SK-N-SH treated with all-trans-retinoic acid at 6 μM for 48 hours (cell line): ENCODE data around the gene WWC1.

Experiments used
- ATAC-seq: fragments of 200-7000 bp; cut with Tn5 transposase; 3 replicates; pipeline ENCODE4 v1.9.1; 2020; ENCODE audit warnings: mild to moderate bottlenecking, moderate library complexity
- ARNTL ChIP-seq: fragments of 450-650 bp; formaldehyde crosslinking; IDR thresholded peaks from 2 replicates; pipeline ENCODE4 v1.5.0; 2020; ENCODE audit warnings: low read depth, mild to moderate bottlenecking, moderate library complexity, borderline replicate concordance
- BACH2 ChIP-seq: fragments of 250-450 bp; sonication (Bioruptor Pico); IDR thresholded peaks from 2 replicates; pipeline ENCODE4 v1.9.0; 2021; ENCODE audit warnings: mild to moderate bottlenecking, borderline replicate concordance
- CREB5 ChIP-seq: fragments of 250-450 bp; sonication (Bioruptor Pico); IDR thresholded peaks from 2 replicates; pipeline ENCODE4 v1.5.1; 2020; ENCODE audit warnings: low read depth, mild to moderate bottlenecking, moderate library complexity
- CSDC2 ChIP-seq: fragments of 250-450 bp; sonication (Bioruptor Pico); IDR thresholded peaks from 2 replicates; pipeline ENCODE4 v1.5.0; 2020; ENCODE audit warnings: mild to moderate bottlenecking, moderate library complexity
- CSRNP3 ChIP-seq: fragments of 250-450 bp; sonication (Bioruptor Pico); IDR thresholded peaks from 2 replicates; pipeline ENCODE4 v1.5.1; 2021; ENCODE audit warnings: mild to moderate bottlenecking, moderate library complexity
- GLIS3 ChIP-seq: fragments of 250-450 bp; sonication (Bioruptor Pico); IDR thresholded peaks from 2 replicates; pipeline ENCODE4 v1.5.0; 2020; ENCODE audit warnings: mild to moderate bottlenecking, moderate library complexity
- ISL1 ChIP-seq: fragments of 250-450 bp; sonication (Bioruptor Pico); IDR thresholded peaks from 2 replicates; pipeline ENCODE4 v2.1.2; 2022; ENCODE audit warnings: mild to moderate bottlenecking, moderate library complexity
- OSR1 ChIP-seq: fragments of 250-450 bp; sonication (Bioruptor Pico); IDR thresholded peaks from 2 replicates; pipeline ENCODE4 v1.8.0; 2022; ENCODE audit warnings: moderate library complexity, mild to moderate bottlenecking, inconsistent platforms
- PATZ1 ChIP-seq: fragments of 250-450 bp; sonication (Bioruptor Pico); IDR thresholded peaks from 2 replicates; pipeline ENCODE4 v1.8.0; 2020; ENCODE audit warnings: mild to moderate bottlenecking, moderate library complexity, borderline replicate concordance
- PPARA ChIP-seq: fragments of 250-450 bp; sonication (Bioruptor Pico); IDR thresholded peaks from 2 replicates; pipeline ENCODE4 v1.5.0; 2020; ENCODE audit warnings: mild to moderate bottlenecking, borderline replicate concordance
- RARB ChIP-seq: fragments of 250-450 bp; sonication (Bioruptor Pico); IDR thresholded peaks from 2 replicates; pipeline ENCODE4 v1.8.0; 2021; ENCODE audit warnings: mild to moderate bottlenecking, moderate library complexity
- TCF4 ChIP-seq: fragments of 250-450 bp; sonication (Bioruptor Pico); IDR thresholded peaks from 2 replicates; pipeline ENCODE4 v1.8.0; 2021; ENCODE audit warnings: mild to moderate bottlenecking, moderate library complexity, borderline replicate concordance
- TOX ChIP-seq: fragments of 250-450 bp; sonication (Bioruptor Pico); IDR thresholded peaks from 2 replicates; pipeline ENCODE4 v1.8.0; 2021; ENCODE audit warnings: mild to moderate bottlenecking, moderate library complexity, borderline replicate concordance
- TSHZ2 ChIP-seq: fragments of 250-450 bp; sonication (Bioruptor Pico); IDR thresholded peaks from 2 replicates; pipeline ENCODE4 v1.5.0; 2020; ENCODE audit warnings: mild to moderate bottlenecking, moderate library complexity
- ZC3H10 ChIP-seq: fragments of 250-450 bp; sonication (Bioruptor Pico); IDR thresholded peaks from 2 replicates; pipeline ENCODE4 v1.5.1; 2021; ENCODE audit warnings: mild to moderate bottlenecking, moderate library complexity
- ZNF565 ChIP-seq: fragments of 450-650 bp; formaldehyde crosslinking; conservative IDR thresholded peaks from 2 replicates; pipeline ENCODE4 v1.5.0; 2020; ENCODE audit warnings: low read depth, mild to moderate bottlenecking, moderate library complexity
- ZNF70 ChIP-seq: fragments of 450-650 bp; formaldehyde crosslinking; IDR thresholded peaks from 2 replicates; pipeline ENCODE4 v1.5.0; 2020; ENCODE audit warnings: mild to moderate bottlenecking, moderate library complexity
- ZNF8 ChIP-seq: fragments of 450-650 bp; formaldehyde crosslinking; IDR thresholded peaks from 2 replicates; pipeline ENCODE4 v1.5.0; 2020; ENCODE audit warnings: mild to moderate bottlenecking, moderate library complexity

The WWC1 gene

GRCh38 chr5:168350315-168350714, 58.9 kb downstream of the WWC1 start:
- no peak for ATAC-seq

GRCh38 chr5:168353216-168353957, 61.9 kb downstream of the WWC1 start:
- no peak for TF ChIP-seq TOX (CRISPR knock-in tag)
- ATAC-seq, result no peak

More at GRCh38 chr5:168350315-168350714, 58.9 kb downstream of the WWC1 start:
- TF ChIP-seq TSHZ2 (CRISPR knock-in tag), result no peak
- TF ChIP-seq ZC3H10, result no peak
- no peak for TF ChIP-seq RARB
- no peak for TF ChIP-seq GLIS3 (CRISPR knock-in tag)
- TF ChIP-seq ZNF70, result no peak

- ATAC-seq, result no peak
- TF ChIP-seq RARB (no peak), TSHZ2 (CRISPR knock-in tag) (no peak), GLIS3 (CRISPR knock-in tag) (no peak), ZC3H10 (no peak), PATZ1 (CRISPR knock-in tag) (no peak), OSR1 (CRISPR knock-in tag) (no peak), BACH2 (CRISPR knock-in tag) (no peak), ZNF565 (no peak), ZNF8 (no peak), ISL1 (CRISPR knock-in tag) (no peak), CREB5 (no peak), TCF4 (no peak), PPARA (no peak), TOX (CRISPR knock-in tag) (no peak), CSRNP3 (CRISPR knock-in tag) (no peak), ARNTL (CRISPR knock-in tag) (no peak)
- TF ChIP-seq, all 23 proteins: peak for 0
Measured at GRCh38 chr5:168354397-168354796, 63.0 kb downstream of the WWC1 start.

- no peak for ATAC-seq
- TF ChIP-seq ISL1 (CRISPR knock-in tag) (no peak), CSDC2 (no peak), OSR1 (CRISPR knock-in tag) (no peak), CREB5 (no peak), PATZ1 (CRISPR knock-in tag) (no peak), ZNF565 (no peak), CSRNP3 (CRISPR knock-in tag) (no peak)
Measured at GRCh38 chr5:168356171-168356570, 64.7 kb downstream of the WWC1 start.
